Liver (tissue), 3 donors: Measurements from ENCODE around the gene TRIOBP.

Experiments
- EGR1 ChIP-seq, 2 donors: IDR thresholded peaks; 2 replicates each; pipeline ENCODE4 v1.6.1; 2016 to 2018; ENCODE audit warnings: antibody characterized with exemption in 2 of 2, low read depth in 2 of 2
- JUND ChIP-seq, 2 donors: IDR thresholded peaks; 2 replicates each; pipeline ENCODE4 v1.6.1; 2016; ENCODE audit warnings: antibody characterized with exemption in 2 of 2
- RXRA ChIP-seq, 2 donors: IDR thresholded peaks; 2 replicates each; pipeline ENCODE4 v1.6.1; 2017 to 2018; ENCODE audit warnings: antibody characterized with exemption in 2 of 2, mild to moderate bottlenecking in 1 of 2
- SP1 ChIP-seq: IDR thresholded peaks from 2 replicates; pipeline ENCODE4 v1.6.1; 2018; ENCODE audit warnings: antibody characterized with exemption, mild to moderate bottlenecking
- TF ChIP-seq, protein P1 (sequence below): fragments of 150-350 bp; IDR thresholded peaks from 2 replicates; pipeline ENCODE4 v1.5.1; 2017; ENCODE audit warnings: improper control_type of control experiment, low read depth, low read length; ENCODE audit not compliant: missing input control
- TF ChIP-seq, protein P2 (sequence below): IDR thresholded peaks from 2 replicates; pipeline ENCODE4 v1.6.1; 2016; ENCODE audit warnings: antibody characterized with exemption
- TF ChIP-seq, protein P3 (sequence below): IDR thresholded peaks from 2 replicates; pipeline ENCODE4 v1.6.1; 2016; ENCODE audit warnings: antibody characterized with exemption
- TF ChIP-seq, protein P4 (sequence below): IDR thresholded peaks from 2 replicates; pipeline ENCODE4 v1.6.1; 2016; ENCODE audit warnings: antibody characterized with exemption, mild to moderate bottlenecking
- donor health status: healthy.
- donor health status: healthy.

DNA sequence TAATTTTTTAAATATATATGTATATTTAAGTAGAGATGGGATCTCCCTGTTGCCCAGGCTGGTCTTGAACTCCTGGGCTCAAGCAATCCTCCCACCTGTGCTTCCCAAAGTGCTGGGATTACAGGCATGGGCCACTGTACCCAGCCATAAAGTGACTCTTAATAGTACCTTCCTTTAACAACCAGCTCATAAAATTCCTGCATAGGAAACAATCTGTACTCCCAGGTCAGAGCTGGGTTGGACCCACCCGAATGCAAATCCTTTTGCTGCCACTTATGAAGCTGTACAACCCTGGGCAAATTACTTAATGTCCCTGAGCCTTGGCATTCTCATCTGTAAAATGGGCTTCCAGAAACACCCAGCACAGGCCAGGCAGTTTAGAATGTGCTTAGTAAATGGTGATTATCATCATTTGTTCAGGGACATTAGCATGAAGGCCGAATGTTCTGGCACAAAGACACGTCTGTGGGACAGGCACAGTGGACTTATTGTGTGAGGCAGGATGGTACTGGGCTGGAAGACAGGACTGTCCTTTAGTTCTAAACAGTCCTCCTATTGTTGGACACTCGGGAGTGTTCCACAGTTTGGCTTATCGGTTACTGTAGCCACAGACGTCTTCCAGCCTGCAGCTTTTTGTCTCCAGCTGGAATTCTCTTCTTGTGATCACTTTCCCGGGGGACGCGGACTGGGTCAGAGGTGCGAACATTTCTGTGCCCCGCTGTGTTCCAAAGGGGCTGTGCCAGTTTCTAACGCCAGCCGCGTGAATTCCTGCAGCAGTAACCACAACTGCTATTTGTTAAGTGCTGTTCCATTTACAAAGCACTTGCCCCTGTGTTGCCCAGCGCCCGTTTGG, 32.4 kb upstream of the TRIOBP start:
- TF ChIP-seq, protein P1, sequence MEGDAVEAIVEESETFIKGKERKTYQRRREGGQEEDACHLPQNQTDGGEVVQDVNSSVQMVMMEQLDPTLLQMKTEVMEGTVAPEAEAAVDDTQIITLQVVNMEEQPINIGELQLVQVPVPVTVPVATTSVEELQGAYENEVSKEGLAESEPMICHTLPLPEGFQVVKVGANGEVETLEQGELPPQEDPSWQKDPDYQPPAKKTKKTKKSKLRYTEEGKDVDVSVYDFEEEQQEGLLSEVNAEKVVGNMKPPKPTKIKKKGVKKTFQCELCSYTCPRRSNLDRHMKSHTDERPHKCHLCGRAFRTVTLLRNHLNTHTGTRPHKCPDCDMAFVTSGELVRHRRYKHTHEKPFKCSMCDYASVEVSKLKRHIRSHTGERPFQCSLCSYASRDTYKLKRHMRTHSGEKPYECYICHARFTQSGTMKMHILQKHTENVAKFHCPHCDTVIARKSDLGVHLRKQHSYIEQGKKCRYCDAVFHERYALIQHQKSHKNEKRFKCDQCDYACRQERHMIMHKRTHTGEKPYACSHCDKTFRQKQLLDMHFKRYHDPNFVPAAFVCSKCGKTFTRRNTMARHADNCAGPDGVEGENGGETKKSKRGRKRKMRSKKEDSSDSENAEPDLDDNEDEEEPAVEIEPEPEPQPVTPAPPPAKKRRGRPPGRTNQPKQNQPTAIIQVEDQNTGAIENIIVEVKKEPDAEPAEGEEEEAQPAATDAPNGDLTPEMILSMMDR: no peak
- TF ChIP-seq, protein P2, sequence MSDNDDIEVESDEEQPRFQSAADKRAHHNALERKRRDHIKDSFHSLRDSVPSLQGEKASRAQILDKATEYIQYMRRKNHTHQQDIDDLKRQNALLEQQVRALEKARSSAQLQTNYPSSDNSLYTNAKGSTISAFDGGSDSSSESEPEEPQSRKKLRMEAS: no peak
- TF ChIP-seq EGR1 (IDR thresholded peaks at IDR 0.05; ENCODE audit: low read depth in 2 of 2) (no peak), RXRA (IDR thresholded peaks at IDR 0.05) (no peak), SP1 (no peak), JUND (IDR thresholded peaks at IDR 0.05) (no peak)
- TF ChIP-seq, protein P3, sequence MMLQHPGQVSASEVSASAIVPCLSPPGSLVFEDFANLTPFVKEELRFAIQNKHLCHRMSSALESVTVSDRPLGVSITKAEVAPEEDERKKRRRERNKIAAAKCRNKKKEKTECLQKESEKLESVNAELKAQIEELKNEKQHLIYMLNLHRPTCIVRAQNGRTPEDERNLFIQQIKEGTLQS: no peak
- TF ChIP-seq, protein P4, sequence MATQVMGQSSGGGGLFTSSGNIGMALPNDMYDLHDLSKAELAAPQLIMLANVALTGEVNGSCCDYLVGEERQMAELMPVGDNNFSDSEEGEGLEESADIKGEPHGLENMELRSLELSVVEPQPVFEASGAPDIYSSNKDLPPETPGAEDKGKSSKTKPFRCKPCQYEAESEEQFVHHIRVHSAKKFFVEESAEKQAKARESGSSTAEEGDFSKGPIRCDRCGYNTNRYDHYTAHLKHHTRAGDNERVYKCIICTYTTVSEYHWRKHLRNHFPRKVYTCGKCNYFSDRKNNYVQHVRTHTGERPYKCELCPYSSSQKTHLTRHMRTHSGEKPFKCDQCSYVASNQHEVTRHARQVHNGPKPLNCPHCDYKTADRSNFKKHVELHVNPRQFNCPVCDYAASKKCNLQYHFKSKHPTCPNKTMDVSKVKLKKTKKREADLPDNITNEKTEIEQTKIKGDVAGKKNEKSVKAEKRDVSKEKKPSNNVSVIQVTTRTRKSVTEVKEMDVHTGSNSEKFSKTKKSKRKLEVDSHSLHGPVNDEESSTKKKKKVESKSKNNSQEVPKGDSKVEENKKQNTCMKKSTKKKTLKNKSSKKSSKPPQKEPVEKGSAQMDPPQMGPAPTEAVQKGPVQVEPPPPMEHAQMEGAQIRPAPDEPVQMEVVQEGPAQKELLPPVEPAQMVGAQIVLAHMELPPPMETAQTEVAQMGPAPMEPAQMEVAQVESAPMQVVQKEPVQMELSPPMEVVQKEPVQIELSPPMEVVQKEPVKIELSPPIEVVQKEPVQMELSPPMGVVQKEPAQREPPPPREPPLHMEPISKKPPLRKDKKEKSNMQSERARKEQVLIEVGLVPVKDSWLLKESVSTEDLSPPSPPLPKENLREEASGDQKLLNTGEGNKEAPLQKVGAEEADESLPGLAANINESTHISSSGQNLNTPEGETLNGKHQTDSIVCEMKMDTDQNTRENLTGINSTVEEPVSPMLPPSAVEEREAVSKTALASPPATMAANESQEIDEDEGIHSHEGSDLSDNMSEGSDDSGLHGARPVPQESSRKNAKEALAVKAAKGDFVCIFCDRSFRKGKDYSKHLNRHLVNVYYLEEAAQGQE: no peak
